HEK293 (cell line): Measurements from ENCODE around the gene FNDC11.

Source experiments
- CTCF ChIA-PET: fragments of 350-600 bp; formaldehyde crosslinking; extraction: SDS; loops from one replicate; lab custom pipeline; 2021; ENCODE audit warnings: antibody characterized with exemption; lab: Yijun Ruan, JAX
- POLR2A ChIA-PET: fragments of 300-600 bp; formaldehyde crosslinking; extraction: SDS; loops from one replicate; lab custom pipeline; 2020; ENCODE audit warnings: antibody characterized with exemption, inconsistent platforms; lab: Yijun Ruan, JAX
- H3K27ac ChIP-seq: fragments of 200-500 bp; sonication (Bioruptor generic); 2 replicates; pipeline ENCODE4 v1.5.1; 2014; ENCODE audit warnings: low read depth, low read length, control low read depth, inconsistent platforms; ENCODE audit errors: extremely low read depth
- H3K36me3 ChIP-seq, 2 experiments: fragments of 200-500 bp in 1 of 2; sonication (Bioruptor generic) in 1 of 2; 1 replicate in 1 of 2; 2 replicates in 1 of 2; pipeline ENCODE4 v1.5.1; 2014 to 2017; ENCODE audit warnings: inconsistent platforms in 2 of 2, low read length in 2 of 2; ENCODE audit not compliant: control insufficient read depth in 2 of 2, insufficient read depth in 1 of 2
- H3K4me1 ChIP-seq: fragments of 200-500 bp; sonication (Bioruptor generic); 2 replicates; pipeline ENCODE4 v1.5.1; 2014; ENCODE audit warnings: mild to moderate bottlenecking, low read length, inconsistent platforms; ENCODE audit not compliant: control insufficient read depth, insufficient read depth
- H3K4me3 ChIP-seq: 2 replicates; pipeline ENCODE4 v1.5.1; 2011; ENCODE audit warnings: low read depth, mild to moderate bottlenecking, control low read depth, low read length, moderate library complexity
- H3K9me3 ChIP-seq: fragments of 200-500 bp; sonication (Bioruptor generic); 2 replicates; pipeline ENCODE4 v1.5.1; 2014; ENCODE audit warnings: low read depth, low read length, inconsistent platforms; ENCODE audit not compliant: control insufficient read depth, insufficient read depth
- CTCF ChIP-seq: fragments of 450-650 bp; formaldehyde crosslinking; IDR thresholded peaks from 2 replicates; pipeline ENCODE4 v1.5.1; 2016; ENCODE audit warnings: missing biosample characterization, missing genetic modification characterization
- ELK4 ChIP-seq: IDR thresholded peaks from 2 replicates; pipeline ENCODE4 v1.6.1; 2011; ENCODE audit warnings: mild to moderate bottlenecking, low read depth, low read length, borderline replicate concordance
- GLI4 ChIP-seq: fragments of 450-650 bp; formaldehyde crosslinking; IDR thresholded peaks from 2 replicates; pipeline ENCODE4 v1.5.1; 2016; ENCODE audit warnings: missing biosample characterization, missing genetic modification characterization
- HOXC10 ChIP-seq: sonication (generic); formaldehyde crosslinking; IDR thresholded peaks from 2 replicates; pipeline ENCODE4 v1.8.1; 2023; ENCODE audit warnings: mild to moderate bottlenecking, missing genetic modification reagents
- IKZF3 ChIP-seq: fragments of 450-650 bp; IDR thresholded peaks from 2 replicates; pipeline ENCODE4 v1.5.0; 2018; ENCODE audit warnings: missing biosample characterization, mild to moderate bottlenecking, missing genetic modification characterization, moderate library complexity
- KLF10 ChIP-seq: fragments of 450-650 bp; IDR thresholded peaks from 2 replicates; pipeline ENCODE4 v1.5.1; 2018; ENCODE audit warnings: missing biosample characterization, mild to moderate bottlenecking, missing genetic modification characterization
- KLF7 ChIP-seq: fragments of 450-650 bp; formaldehyde crosslinking; IDR thresholded peaks from 2 replicates; pipeline ENCODE4 v1.5.1; 2016; ENCODE audit warnings: missing biosample characterization, missing genetic modification characterization, borderline replicate concordance
- KLF9 ChIP-seq: fragments of 450-650 bp; formaldehyde crosslinking; IDR thresholded peaks from 2 replicates; pipeline ENCODE4 v1.5.1; 2016; ENCODE audit warnings: missing biosample characterization, missing genetic modification characterization, low read depth
- SALL2 ChIP-seq: fragments of 450-650 bp; formaldehyde crosslinking; IDR thresholded peaks from 2 replicates; pipeline ENCODE4 v1.5.0; 2017; ENCODE audit warnings: missing biosample characterization, mild to moderate bottlenecking, missing genetic modification characterization, borderline replicate concordance
- ZBTB49 ChIP-seq: fragments of 450-650 bp; formaldehyde crosslinking; IDR thresholded peaks from 2 replicates; pipeline ENCODE4 v1.5.1; 2016; ENCODE audit warnings: missing biosample characterization, missing genetic modification characterization, low read depth
- ZFHX2 ChIP-seq: fragments of 450-650 bp; formaldehyde crosslinking; conservative IDR thresholded peaks from 2 replicates; pipeline ENCODE4 v1.5.1; 2016; ENCODE audit warnings: missing biosample characterization, missing genetic modification characterization
- ZNF114 ChIP-seq: fragments of 450-650 bp; formaldehyde crosslinking; IDR thresholded peaks from 2 replicates; pipeline ENCODE4 v1.5.0; 2017; ENCODE audit warnings: missing biosample characterization, missing genetic modification characterization
- ZNF146 ChIP-seq: fragments of 450-650 bp; formaldehyde crosslinking; IDR thresholded peaks from 2 replicates; pipeline ENCODE4 v1.5.1; 2016; ENCODE audit warnings: missing biosample characterization, missing genetic modification characterization
- ZNF214 ChIP-seq: fragments of 450-650 bp; formaldehyde crosslinking; IDR thresholded peaks from 2 replicates; pipeline ENCODE4 v1.5.1; 2017; ENCODE audit warnings: missing biosample characterization, mild to moderate bottlenecking, missing genetic modification characterization, borderline replicate concordance
- ZNF26 ChIP-seq: fragments of 450-650 bp; formaldehyde crosslinking; IDR thresholded peaks from 2 replicates; pipeline ENCODE4 v1.5.1; 2016; ENCODE audit warnings: missing biosample characterization, missing genetic modification characterization
- ZNF350 ChIP-seq: fragments of 450-650 bp; formaldehyde crosslinking; IDR thresholded peaks from 2 replicates; pipeline ENCODE4 v1.5.0; 2017; ENCODE audit warnings: missing biosample characterization, mild to moderate bottlenecking, missing genetic modification characterization
- ZNF391 ChIP-seq: fragments of 450-650 bp; formaldehyde crosslinking; IDR thresholded peaks from 2 replicates; pipeline ENCODE4 v1.5.1; 2016; ENCODE audit warnings: low read depth, missing biosample characterization, missing genetic modification characterization, borderline replicate concordance
- ZNF513 ChIP-seq: fragments of 450-650 bp; IDR thresholded peaks from 2 replicates; pipeline ENCODE4 v1.5.1; 2018; ENCODE audit warnings: missing biosample characterization, missing genetic modification characterization
- ZNF530 ChIP-seq: fragments of 450-650 bp; formaldehyde crosslinking; IDR thresholded peaks from 2 replicates; pipeline ENCODE4 v1.5.1; 2016; ENCODE audit warnings: low read depth, missing biosample characterization, missing genetic modification characterization
- ZNF558 ChIP-seq: fragments of 450-650 bp; formaldehyde crosslinking; IDR thresholded peaks from 2 replicates; pipeline ENCODE4 v1.5.1; 2016; ENCODE audit warnings: missing biosample characterization, missing genetic modification characterization
- ZNF560 ChIP-seq: fragments of 450-650 bp; formaldehyde crosslinking; IDR thresholded peaks from 2 replicates; pipeline ENCODE4 v1.5.1; 2017; ENCODE audit warnings: missing biosample characterization, missing genetic modification characterization, borderline replicate concordance
- ZNF660 ChIP-seq: fragments of 450-650 bp; IDR thresholded peaks from 2 replicates; pipeline ENCODE4 v1.5.1; 2018; ENCODE audit warnings: missing biosample characterization, mild to moderate bottlenecking, missing genetic modification characterization
- ZNF664 ChIP-seq: fragments of 450-650 bp; formaldehyde crosslinking; IDR thresholded peaks from 2 replicates; pipeline ENCODE4 v1.5.1; 2016; ENCODE audit warnings: missing biosample characterization, missing genetic modification characterization
- TF ChIP-seq, protein P1 (sequence below): fragments of 450-650 bp; IDR thresholded peaks from 2 replicates; pipeline ENCODE4 v1.5.1; 2018; ENCODE audit warnings: missing biosample characterization, mild to moderate bottlenecking, missing genetic modification characterization

The FNDC11 gene

DNA sequence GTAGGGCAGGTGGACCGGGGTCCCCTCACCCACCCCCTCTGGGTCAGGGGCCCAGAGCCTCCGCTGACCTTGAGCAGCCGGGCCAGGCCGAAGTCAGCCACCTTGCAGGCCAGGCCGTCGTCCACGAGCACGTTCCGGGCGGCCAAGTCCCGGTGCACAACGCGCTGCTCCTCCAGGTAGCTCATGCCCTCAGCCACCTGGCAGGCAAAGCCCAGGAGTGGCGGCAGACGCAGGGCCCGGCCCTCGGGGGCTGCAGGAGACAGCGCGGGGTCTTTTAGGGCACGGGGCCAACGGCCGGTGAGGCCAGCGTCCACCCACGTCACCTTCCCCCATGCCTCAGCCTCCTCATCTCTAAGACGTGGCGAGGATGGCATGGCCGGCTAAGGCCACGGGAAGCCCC is 12.6 kb upstream of the FNDC11 start:
- H3K36me3 ChIP-seq: no peaks in the 10 kb centered on the region
- H3K4me1 ChIP-seq: no peaks in the 10 kb centered on the region
- ChIA-PET POLR2A (no interaction called here), CTCF (no interaction called here)
- H3K27ac ChIP-seq: no peak overlapping the region
- H3K9me3 ChIP-seq: no peaks in the 10 kb centered on the region
- H3K4me3 ChIP-seq: no peak overlapping the region
- TF ChIP-seq ZFHX2: no peak
- TF ChIP-seq ZNF664 (tag by site-specific recombination): no peak
- TF ChIP-seq KLF10: no peak
- TF ChIP-seq ZNF560: no peak
- TF ChIP-seq IKZF3 (tag by site-specific recombination): no peak
- TF ChIP-seq ZNF114 (tag by site-specific recombination): no peak
- no peak for TF ChIP-seq ZNF660 (tag by site-specific recombination)
- no peak for TF ChIP-seq ZNF513
- TF ChIP-seq ZNF558 (tag by site-specific recombination): no peak
- TF ChIP-seq ZNF214 (tag by site-specific recombination): no peak

GRCh38 chr20:63542031-63542559 is 11.9 kb upstream of the FNDC11 start:
- CTCF ChIA-PET: interaction anchor here (0.5 kb wide), 1 partner anchor 101 kb away, joined by 3 read pairs; no protein-coding TSS in a partner anchor
- no peak for TF ChIP-seq HOXC10
- no peak for TF ChIP-seq ZBTB49 (tag by site-specific recombination)
- no peak for TF ChIP-seq ZNF146 (tag by site-specific recombination)
- TF ChIP-seq SALL2 (tag by site-specific recombination): no peak
- no peak for TF ChIP-seq GLI4
- TF ChIP-seq ZNF350 (tag by site-specific recombination): no peak
- TF ChIP-seq, protein P1, sequence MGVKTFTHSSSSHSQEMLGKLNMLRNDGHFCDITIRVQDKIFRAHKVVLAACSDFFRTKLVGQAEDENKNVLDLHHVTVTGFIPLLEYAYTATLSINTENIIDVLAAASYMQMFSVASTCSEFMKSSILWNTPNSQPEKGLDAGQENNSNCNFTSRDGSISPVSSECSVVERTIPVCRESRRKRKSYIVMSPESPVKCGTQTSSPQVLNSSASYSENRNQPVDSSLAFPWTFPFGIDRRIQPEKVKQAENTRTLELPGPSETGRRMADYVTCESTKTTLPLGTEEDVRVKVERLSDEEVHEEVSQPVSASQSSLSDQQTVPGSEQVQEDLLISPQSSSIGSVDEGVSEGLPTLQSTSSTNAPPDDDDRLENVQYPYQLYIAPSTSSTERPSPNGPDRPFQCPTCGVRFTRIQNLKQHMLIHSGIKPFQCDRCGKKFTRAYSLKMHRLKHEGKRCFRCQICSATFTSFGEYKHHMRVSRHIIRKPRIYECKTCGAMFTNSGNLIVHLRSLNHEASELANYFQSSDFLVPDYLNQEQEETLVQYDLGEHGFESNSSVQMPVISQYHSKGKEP (tag by site-specific recombination): no peak
- TF ChIP-seq CTCF (tag by site-specific recombination): no peak
- TF ChIP-seq ZNF530: no peak
- no peak for TF ChIP-seq ZNF26 (tag by site-specific recombination)
- TF ChIP-seq KLF7: no peak
- TF ChIP-seq ELK4: no peak
- no peak for TF ChIP-seq ZNF391 (tag by site-specific recombination)
- no peak for TF ChIP-seq KLF9 (tag by site-specific recombination)
- Histone ChIP-seq H3K4me1 (no peaks in the 10 kb centered on the region), H3K9me3 (no peaks in the 10 kb centered on the region), H3K27ac (no peak overlapping the region), H3K4me3 (no peak overlapping the region), H3K36me3 (no peaks in the 10 kb centered on the region)
- POLR2A ChIA-PET: no interaction called here
